NCI-H82 (cell line): Measurements from ENCODE around the gene KIAA1210.

ENCODE experiments used
- DNase-seq: peaks from one replicate; lab custom pipeline; 2025; lab: John Stamatoyannopoulos, UW

The KIAA1210 gene

GRCh38 chrX:119127650-119128049, at the start of gene KIAA1210:
KIAA1210 (minus strand) TSS chrX:119127812; CDS start chrX:119123642, 4,170 bp downstream.
- DNase-seq, result no peak

GRCh38 chrX:119177278-119177677, 49.7 kb upstream of the KIAA1210 start:
- no peak for DNase-seq

- DNase-seq, result no peak
Observed at GRCh38 chrX:119174900-119175299, 47.3 kb upstream of the KIAA1210 start.

GRCh38 chrX:119168104-119168503, 40.5 kb upstream of the KIAA1210 start:
- DNase-seq, result no peak

- DNase-seq, result no peak
Observed at GRCh38 chrX:119158226-119158625, 30.6 kb upstream of the KIAA1210 start.

- DNase-seq, result no peak
Observed at GRCh38 chrX:119156241-119156640, 28.6 kb upstream of the KIAA1210 start.

- no peak for DNase-seq
Observed at GRCh38 chrX:119155416-119156035, 27.9 kb upstream of the KIAA1210 start.

GRCh38 chrX:119151051-119151380, 23.4 kb upstream of the KIAA1210 start:
- no peak for DNase-seq

- DNase-seq, result no peak
Observed at GRCh38 chrX:119150163-119151050, 22.8 kb upstream of the KIAA1210 start.

- DNase-seq, result no peak
Observed at GRCh38 chrX:119147486-119147885, 19.9 kb upstream of the KIAA1210 start.

GRCh38 chrX:119145241-119145653, 17.6 kb upstream of the KIAA1210 start:
- DNase-seq, result peak; percentile 38

- DNase-seq, result no peak
Observed at GRCh38 chrX:119134466-119134865, 6.9 kb upstream of the KIAA1210 start.

- DNase-seq, result no peak
Observed at GRCh38 chrX:119132961-119133360, 5.3 kb upstream of the KIAA1210 start.

GRCh38 chrX:119132316-119132715, 4.7 kb upstream of the KIAA1210 start:
- DNase-seq, result peak; percentile 49

- DNase-seq, result no peak
Observed at GRCh38 chrX:119130911-119131310, 3.3 kb upstream of the KIAA1210 start.

- DNase-seq, result no peak
Observed at GRCh38 chrX:119121341-119121740, 6.3 kb downstream of the KIAA1210 start.

- DNase-seq, result peak; percentile 77
Observed at GRCh38 chrX:119118780-119119395, 8.7 kb downstream of the KIAA1210 start.

- no peak for DNase-seq
Observed at GRCh38 chrX:119107206-119107605, 20.4 kb downstream of the KIAA1210 start.

GRCh38 chrX:119105826-119106225, 21.8 kb downstream of the KIAA1210 start:
- DNase-seq, result no peak

GRCh38 chrX:119101168-119101567, 26.4 kb downstream of the KIAA1210 start:
- DNase-seq, result no peak

GRCh38 chrX:119095936-119096335, 31.7 kb downstream of the KIAA1210 start:
- DNase-seq, result no peak

- DNase-seq, result no peak
Observed at GRCh38 chrX:119094819-119095218, 32.8 kb downstream of the KIAA1210 start.
